ENCODE measurements around the gene SULT6B1.
"Not testable (repeated sequence)": the region's sequence is repeated elsewhere in the genome, so short reads cannot be mapped to it uniquely, and the experiment has no call there.

The SULT6B1 gene, protein sequence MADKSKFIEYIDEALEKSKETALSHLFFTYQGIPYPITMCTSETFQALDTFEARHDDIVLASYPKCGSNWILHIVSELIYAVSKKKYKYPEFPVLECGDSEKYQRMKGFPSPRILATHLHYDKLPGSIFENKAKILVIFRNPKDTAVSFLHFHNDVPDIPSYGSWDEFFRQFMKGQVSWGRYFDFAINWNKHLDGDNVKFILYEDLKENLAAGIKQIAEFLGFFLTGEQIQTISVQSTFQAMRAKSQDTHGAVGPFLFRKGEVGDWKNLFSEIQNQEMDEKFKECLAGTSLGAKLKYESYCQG

DNA sequence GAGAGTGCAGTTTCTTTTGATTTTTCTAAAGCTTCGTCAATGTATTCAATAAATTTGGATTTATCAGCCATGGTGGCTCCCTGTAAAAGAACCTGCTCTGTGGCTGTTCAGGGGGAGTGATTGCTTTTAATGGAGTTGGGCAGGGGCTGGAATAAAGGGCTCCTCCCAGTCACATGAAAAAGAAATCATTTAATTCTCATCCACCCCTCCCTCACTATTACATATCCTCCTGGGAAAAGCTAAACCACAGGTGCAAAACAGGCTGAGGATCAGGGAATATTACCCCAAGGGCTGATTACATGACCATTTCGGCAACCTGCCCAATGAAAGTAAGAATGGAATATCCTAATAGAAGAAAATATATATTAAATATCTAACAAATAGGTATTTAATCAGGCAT lies at the start of gene SULT6B1:
Gene SULT6B1, minus strand, starts transcription at position 101 of the 400 bp plus-strand sequence. Its CDS starts 30 bp downstream, at position 71.
- no peak for TF ChIP-seq POLR2A (IDR thresholded peaks at IDR 0.05; ENCODE audit: low read depth, low read length)
- FAIRE-seq = no peak
- DNase-seq (ENCODE audit: insufficient read length, low spot score) = no peak

DNA sequence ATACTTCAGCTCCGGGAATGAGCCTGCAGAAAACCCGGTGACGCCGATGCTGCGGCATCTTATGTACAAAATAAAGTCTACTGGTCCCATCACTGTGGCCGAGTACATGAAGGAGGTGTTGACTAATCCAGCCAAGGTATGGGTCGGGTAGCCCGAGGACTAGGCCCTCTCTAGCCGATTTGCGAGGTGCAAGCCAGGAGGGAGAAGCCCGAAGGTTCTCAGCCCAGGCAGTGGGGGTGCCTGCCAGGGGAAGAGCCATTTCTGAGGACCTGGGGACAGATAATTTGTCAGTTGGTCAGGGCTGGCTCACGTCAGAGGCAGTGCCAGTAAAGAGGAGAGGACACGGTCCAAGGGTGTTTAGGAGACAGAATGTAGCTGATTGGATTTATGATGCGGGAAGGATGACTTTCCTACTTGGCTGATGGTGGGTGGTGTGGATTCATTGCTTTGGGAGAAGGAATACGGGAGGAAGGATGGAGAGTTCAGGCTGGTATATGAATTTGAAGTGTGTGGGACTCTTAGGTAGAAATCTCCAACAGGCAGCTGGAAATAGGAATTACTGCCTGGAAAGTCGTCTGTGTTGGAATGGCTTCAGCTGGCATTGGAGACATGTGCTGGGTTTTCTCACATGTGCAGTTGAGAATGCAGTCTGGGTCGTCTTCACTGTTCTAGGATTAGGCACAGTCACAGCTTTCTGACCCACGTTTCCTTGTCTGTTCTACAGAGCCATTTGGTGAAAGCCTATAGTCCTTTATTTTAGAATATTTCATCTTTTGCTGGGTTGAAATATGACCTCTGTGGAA lies 43.9 kb upstream of the SULT6B1 start:
- peak; percentile 15 for DNase-seq (ENCODE audit: insufficient read length, low spot score)
- no peak for TF ChIP-seq POLR2A (IDR thresholded peaks at IDR 0.05; ENCODE audit: low read depth, low read length)
- no peak for FAIRE-seq

DNA sequence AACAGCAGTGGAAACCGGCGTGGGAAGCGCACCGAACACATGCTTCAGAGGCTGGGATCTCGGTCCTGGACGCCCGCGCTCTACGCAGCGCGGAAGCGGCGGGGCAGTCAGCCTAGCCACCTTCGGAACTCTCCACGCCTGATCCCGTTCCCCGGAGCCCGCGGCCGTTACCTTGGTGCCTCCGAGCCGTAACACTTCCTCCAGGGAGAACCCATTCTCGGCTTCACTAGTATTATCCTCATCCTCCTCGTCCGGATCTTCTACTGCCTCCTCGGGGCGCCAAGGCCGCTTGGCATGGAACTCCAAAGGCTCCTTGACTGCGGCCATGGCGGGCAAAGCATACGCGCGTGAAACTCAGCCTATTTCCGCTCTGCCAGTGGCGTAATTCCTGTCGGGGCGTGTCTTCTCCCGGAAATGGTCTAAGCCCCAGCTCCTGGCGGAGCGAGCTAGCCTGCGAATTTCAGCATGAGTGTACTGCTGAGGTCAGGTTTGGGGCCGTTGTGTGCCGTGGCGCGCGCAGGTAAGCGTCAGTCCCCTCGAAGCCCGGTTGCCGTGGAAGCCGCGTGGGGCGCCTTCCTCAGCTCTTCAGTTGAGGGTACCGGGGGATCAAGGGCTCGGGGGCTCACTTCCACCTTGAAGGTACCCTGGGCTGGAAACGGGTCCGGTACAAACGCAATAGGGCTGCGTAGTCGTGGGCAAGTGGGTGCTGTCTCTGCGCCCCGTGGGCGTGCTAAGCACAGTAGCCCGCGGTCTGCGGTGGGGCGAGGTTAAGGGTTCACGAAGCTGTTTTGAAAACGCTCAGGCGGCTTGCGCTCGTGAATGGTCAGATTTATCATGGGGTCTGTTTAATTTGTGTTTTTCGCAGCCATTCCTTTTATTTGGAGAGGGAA lies 43.0 kb upstream of the SULT6B1 start, which contains the start of the genes CEBPZ and NDUFAF7:
Gene CEBPZ, minus strand, starts transcription at position 356 of the 890 bp plus-strand sequence. Its CDS starts 29 bp downstream, at position 327.
Gene NDUFAF7, plus strand, starts transcription at position 418 of the 890 bp plus-strand sequence. Its CDS starts 48 bp downstream, at position 466.
- DNase-seq (ENCODE audit: insufficient read length, low spot score) (peak; percentile 89), FAIRE-seq (peak; percentile 71)
- TF ChIP-seq POLR2A (IDR thresholded peaks at IDR 0.05; ENCODE audit: low read depth, low read length) = peak; percentile 82

DNA sequence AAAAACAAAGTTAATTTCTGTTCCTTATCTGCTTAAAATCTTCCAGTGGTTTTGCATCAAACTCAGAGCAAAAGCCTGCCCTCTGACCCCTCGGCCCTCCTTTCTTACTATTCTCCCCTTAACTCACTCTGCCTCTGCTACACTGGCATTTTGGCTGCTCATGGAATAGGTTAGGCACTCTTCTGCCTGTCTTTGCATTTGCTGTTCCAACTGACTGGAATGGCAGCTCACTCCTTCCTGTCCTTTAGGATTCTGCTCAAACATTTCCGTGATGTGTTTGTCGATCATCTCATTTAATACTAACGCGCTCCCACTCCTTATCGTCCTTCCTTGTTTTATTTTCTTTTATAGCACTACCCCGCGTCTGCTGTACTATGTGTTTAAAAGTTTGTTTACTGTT lies 42.1 kb upstream of the SULT6B1 start:
- FAIRE-seq (peak; percentile 6), DNase-seq (ENCODE audit: insufficient read length, low spot score) (no peak)
- no peak for TF ChIP-seq POLR2A (IDR thresholded peaks at IDR 0.05; ENCODE audit: low read depth, low read length)

DNA sequence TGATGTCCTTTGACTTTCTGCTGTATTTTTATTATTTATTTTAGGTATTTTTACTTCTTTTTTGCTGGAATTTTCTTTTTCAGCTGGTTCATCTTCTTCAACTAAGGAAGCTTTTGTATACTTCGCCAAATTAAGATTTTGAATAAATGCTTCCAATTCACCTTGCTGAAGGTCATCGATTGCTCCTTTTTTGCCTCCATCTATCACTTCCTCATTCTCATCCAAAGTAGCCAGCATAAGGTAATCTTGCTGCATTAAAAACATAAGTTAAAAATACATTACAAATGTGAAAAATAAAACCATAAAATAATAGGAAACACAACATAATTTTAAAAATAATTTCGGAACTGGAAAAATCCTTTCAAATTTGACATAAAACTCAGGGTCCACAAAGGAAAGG lies 40.3 kb upstream of the SULT6B1 start:
- no peak for DNase-seq (ENCODE audit: insufficient read length, low spot score)
- no peak for FAIRE-seq
- TF ChIP-seq POLR2A (IDR thresholded peaks at IDR 0.05; ENCODE audit: low read depth, low read length) = no peak

DNA sequence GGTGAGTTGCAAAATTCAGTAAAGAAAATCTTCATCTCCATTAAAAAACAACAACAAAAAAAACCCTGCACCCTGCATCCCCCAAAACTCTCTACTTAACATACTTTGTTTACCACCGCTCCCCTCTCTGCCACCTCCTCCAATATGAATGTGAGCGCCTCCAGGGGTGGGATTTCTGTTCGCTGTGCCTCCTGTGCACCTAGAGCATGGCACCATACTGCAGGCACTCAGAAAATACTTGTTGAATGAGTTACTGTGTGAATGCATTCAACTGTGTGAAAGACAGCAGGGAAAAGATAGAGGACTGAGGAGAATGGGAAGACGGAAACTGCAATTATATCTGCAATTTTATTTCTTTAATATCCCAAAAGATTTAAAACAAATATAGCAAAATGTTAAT lies 38.4 kb upstream of the SULT6B1 start:
- TF ChIP-seq POLR2A (IDR thresholded peaks at IDR 0.05; ENCODE audit: low read depth, low read length) = no peak
- no peak for DNase-seq (ENCODE audit: insufficient read length, low spot score)
- no peak for FAIRE-seq

DNA sequence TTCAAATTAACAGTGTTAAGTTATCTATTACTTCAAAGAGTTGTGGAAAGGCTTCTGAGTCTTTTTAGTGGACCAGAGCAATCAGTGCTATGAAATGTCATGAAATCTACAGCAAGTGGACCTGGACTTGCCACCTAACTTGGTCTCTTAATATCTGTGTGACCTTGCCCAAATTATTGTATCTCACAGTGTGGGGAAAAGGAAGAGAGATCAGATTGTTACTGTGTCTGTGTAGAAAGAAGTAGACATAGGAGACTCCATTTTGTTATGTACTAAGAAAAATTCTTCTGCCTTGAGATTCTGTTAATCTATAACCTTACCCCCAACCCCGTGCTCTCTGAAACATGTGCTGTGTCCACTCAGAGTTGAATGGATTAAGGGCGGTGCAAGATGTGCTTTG lies 36.7 kb upstream of the SULT6B1 start:
- not testable (repeated sequence) for DNase-seq (ENCODE audit: insufficient read length, low spot score)

DNA sequence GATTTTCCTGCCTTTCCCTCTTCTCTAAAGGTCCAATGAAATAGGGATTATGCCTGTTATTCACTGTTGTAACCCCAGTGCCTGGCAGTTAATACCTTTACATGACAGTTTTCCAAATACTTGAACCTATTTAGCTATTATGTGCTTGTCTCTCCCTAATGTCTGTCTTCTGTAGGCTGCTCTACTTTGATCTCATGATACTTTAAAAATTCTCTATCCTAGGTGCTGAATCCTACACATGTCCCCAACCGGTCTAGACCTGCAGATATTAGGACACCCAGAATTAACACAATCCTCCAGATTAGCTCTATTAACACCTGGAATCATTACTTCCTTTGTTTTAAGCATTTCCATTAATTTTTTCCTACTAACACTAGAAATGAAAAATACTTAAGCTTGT lies 35.6 kb upstream of the SULT6B1 start:
- peak; percentile 15 for FAIRE-seq
- no peak for DNase-seq (ENCODE audit: insufficient read length, low spot score)
- no peak for TF ChIP-seq POLR2A (IDR thresholded peaks at IDR 0.05; ENCODE audit: low read depth, low read length)

More for the DNA sequence above, 36.7 kb upstream of the SULT6B1 start:
- FAIRE-seq = not testable (repeated sequence)

DNA sequence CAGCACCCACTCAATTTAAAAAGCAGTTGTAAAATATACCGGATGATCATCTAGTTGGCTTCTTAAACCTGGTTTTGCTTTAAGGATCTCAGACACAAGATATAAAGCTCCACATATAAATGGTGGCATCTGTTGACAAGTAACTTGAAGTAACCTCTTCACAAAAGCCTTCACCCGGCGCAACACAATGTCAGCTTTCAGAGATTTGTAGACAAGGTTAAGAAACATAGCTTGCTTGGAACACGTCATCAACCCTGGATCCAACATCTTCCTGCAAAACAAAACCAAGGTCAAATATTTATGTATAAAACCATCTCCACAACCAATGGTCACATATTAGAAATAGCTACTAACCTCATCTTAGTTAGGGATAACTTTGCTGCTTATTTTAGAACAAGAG lies 34.7 kb upstream of the SULT6B1 start:
- FAIRE-seq (peak; percentile 11), DNase-seq (ENCODE audit: insufficient read length, low spot score) (no peak)
- TF ChIP-seq POLR2A (IDR thresholded peaks at IDR 0.05; ENCODE audit: low read depth, low read length) = no peak

DNA sequence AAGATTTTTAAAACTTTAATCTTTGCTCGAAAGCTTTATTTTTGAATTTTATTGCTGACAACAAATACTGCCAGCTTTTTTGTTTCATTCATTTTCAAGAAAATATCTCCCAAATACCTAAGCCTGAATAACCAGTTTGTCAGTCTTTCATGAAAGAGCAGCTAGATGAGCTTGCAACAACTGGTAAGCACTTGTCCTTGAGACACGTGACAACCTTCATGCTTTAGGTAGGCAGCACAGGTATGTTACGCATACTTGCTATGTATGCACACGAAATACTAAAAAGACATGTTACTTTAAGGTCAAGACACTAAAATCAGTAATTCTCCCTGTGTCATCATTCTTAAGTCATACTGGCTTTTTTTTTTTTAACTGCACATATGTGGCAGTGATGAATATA lies 30.6 kb upstream of the SULT6B1 start:
- no peak for TF ChIP-seq POLR2A (IDR thresholded peaks at IDR 0.05; ENCODE audit: low read depth, low read length)
- no peak for DNase-seq (ENCODE audit: insufficient read length, low spot score)
- FAIRE-seq = peak; percentile 50

DNA sequence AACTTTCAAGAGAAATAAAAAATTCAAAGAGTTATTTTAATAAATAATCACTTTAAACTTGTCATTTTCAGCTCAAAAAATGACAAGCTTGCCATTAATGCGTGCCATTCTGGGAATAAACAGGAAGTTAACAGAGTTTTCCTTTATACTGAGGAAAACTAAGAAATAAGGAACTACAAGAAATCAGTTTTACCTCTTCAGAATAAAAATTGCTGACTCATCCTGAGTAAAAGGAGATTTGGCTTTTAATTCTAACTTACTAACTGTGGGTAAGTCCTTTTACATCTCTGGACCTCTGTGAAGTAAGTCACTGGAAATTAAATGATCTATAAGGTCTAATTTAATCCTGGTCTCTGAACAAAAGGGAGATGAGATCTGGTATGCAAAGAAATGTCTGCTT lies 26.8 kb upstream of the SULT6B1 start:
- no peak for FAIRE-seq
- no peak for DNase-seq (ENCODE audit: insufficient read length, low spot score)

DNA sequence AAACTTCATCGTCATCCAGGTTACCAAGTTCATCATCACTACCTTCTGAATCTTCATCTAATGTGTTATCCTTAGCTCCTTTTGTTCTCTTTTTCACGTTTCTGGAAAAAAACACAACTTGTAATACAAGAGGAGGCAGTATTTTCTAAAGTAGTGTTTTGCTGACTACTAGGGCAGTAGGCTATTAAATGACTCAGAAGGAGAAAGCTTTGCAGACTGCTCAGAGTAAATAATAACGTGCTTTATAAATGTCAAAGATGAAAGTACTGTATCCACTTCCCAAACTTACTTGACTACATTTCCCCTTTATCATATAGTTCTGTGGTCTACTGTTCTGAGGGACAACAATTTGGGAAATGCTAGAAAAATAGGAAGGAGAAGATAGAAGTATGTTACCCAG lies 23.5 kb upstream of the SULT6B1 start:
- DNase-seq (ENCODE audit: insufficient read length, low spot score) = no peak
- peak; percentile 66 for FAIRE-seq
- TF ChIP-seq POLR2A (IDR thresholded peaks at IDR 0.05; ENCODE audit: low read depth, low read length) = no peak

More for the DNA sequence above, 26.8 kb upstream of the SULT6B1 start:
- TF ChIP-seq POLR2A (IDR thresholded peaks at IDR 0.05; ENCODE audit: low read depth, low read length) = no peak

DNA sequence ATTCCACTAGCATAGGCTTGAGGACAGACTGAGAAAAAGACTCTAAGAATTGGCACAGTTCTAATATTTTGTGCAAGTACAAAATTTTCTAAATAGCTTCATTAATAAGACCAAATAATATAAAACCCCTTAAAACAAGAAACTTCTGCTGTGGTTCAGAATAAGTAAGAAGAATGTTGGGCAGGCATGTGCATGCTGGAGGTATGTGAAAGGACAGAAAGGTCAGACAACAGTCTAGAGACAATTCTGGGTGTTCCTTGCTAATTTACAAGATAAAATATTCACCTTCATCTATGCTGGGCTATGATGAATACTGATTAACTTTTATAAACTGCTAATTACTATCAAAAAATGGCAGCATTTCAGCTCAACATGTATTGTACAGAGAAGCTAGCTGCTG lies 22.7 kb upstream of the SULT6B1 start:
- no peak for TF ChIP-seq POLR2A (IDR thresholded peaks at IDR 0.05; ENCODE audit: low read depth, low read length)
- FAIRE-seq = no peak
- no peak for DNase-seq (ENCODE audit: insufficient read length, low spot score)

DNA sequence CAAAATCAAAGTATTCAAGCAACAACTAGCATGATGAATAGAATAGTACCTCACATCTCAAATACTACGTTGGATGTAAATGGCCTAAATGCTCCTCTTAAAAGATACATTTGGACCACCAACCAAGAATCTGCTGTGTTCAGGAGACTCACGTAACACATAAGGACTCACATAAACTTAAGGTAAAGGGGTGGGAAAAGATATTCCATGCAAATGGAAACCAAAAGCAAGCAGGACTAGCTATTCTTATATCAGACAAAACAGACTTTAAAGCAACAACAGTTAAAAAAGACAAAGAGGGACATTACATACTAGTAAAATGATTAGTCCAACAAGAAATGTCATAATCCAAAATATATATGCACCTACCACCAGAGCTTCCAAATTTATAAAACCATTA lies 18.3 kb upstream of the SULT6B1 start:
- DNase-seq (ENCODE audit: insufficient read length, low spot score); FAIRE-seq: not testable (repeated sequence)
